Vagina (tissue), 2 donors: ENCODE measurements around the gene CERCAM.

Source experiments
- POLR2A ChIP-seq, 2 donors: fragments of 450-650 bp; IDR thresholded peaks; one replicate each; pipeline ENCODE4 v1.6.1; 2017; ENCODE audit warnings: antibody characterized with exemption in 2 of 2, mild to moderate bottlenecking in 2 of 2, moderate library complexity in 2 of 2
- POLR2AphosphoS5 ChIP-seq, 2 donors: sonication (generic); formaldehyde crosslinking; IDR thresholded peaks; one replicate each; pipeline ENCODE4 v1.9.0; 2017; ENCODE audit warnings: antibody characterized with exemption in 2 of 2, mild to moderate bottlenecking in 2 of 2, low read depth in 1 of 2; ENCODE audit not compliant: insufficient read depth in 1 of 2
- TF ChIP-seq, protein P1 (sequence below), 3 experiments: fragments of 450-650 bp in 2 of 3; fragments of 200-600 bp in 1 of 3; sonication (generic) in 1 of 3; IDR thresholded peaks; one replicate each; pipeline ENCODE4 v1.5.1; 2017 to 2019; ENCODE audit warnings: antibody characterized with exemption in 3 of 3, mild to moderate bottlenecking in 2 of 3, moderate library complexity in 2 of 3

DNA sequence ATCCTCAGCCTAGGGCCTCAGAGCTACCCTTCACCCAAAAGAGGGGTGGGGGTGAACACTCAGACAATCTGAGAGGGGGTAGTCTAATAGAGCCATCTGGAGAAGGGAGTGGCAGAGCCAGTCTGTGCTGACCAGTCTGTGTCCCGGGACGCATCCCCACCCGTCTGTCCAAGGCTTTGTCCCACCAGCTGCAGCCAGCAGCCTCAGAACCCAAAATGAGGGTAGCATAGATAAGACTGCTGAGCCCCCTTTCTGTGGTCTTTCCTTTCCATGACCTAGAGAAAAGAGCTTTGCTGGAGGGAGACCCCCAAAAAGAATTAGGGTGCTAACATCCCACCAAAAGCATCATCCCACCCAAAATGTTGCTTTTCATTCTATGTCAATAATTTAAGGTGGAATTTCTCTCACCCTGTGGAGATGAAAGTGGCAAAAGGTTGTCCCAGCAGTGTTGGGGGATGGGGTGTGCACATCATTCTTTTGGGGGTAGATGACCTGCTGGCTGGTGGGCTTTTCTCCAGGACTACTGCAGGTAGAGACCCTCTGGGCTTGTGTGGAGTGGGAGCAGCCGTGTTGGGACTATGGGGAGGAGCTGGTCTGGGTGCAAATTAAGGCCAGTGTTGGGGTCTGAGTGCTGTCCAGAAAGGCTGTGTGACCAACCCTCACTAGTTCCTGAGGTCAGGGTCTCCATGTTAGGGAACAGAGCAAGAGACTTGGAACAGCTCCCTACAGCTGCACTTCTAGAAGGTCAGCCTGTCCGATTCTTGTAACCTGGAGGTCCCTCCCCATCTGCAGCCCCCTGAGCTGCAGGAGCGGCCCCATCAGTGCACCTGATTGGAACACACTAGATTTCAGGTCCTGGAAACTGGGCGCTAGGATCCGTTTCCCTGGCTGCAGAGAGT lies 29.6 kb upstream of the CERCAM start:
- TF ChIP-seq, protein P1, sequence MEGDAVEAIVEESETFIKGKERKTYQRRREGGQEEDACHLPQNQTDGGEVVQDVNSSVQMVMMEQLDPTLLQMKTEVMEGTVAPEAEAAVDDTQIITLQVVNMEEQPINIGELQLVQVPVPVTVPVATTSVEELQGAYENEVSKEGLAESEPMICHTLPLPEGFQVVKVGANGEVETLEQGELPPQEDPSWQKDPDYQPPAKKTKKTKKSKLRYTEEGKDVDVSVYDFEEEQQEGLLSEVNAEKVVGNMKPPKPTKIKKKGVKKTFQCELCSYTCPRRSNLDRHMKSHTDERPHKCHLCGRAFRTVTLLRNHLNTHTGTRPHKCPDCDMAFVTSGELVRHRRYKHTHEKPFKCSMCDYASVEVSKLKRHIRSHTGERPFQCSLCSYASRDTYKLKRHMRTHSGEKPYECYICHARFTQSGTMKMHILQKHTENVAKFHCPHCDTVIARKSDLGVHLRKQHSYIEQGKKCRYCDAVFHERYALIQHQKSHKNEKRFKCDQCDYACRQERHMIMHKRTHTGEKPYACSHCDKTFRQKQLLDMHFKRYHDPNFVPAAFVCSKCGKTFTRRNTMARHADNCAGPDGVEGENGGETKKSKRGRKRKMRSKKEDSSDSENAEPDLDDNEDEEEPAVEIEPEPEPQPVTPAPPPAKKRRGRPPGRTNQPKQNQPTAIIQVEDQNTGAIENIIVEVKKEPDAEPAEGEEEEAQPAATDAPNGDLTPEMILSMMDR (IDR thresholded peaks at IDR 0.05): no peak
- TF ChIP-seq POLR2A (IDR thresholded peaks at IDR 0.05) (no peak), POLR2AphosphoS5 (IDR thresholded peaks at IDR 0.05; ENCODE audit: insufficient read depth in 1 of 2, low read depth in 1 of 2) (no peak)
